HepG2 (cell line): ENCODE data around the gene NELFB. TPM values are rescaled to one million over a fixed set of nuclear protein-coding genes. Genes with fewer than 3 reads are reported as not detected.
A peak's percentile ranks its signal among the peaks of the same experiment; 100 is the strongest.

Experiments
- CBFB ChIP-seq: sonication (generic); formaldehyde crosslinking; IDR thresholded peaks from 2 replicates; pipeline ENCODE4 v1.4.0; 2020; ENCODE audit warnings: missing genetic modification reagents
- CCDC6 ChIP-seq: sonication (generic); formaldehyde crosslinking; IDR thresholded peaks from 2 replicates; pipeline ENCODE4 v1.8.1; 2022; ENCODE audit warnings: mild to moderate bottlenecking, missing genetic modification reagents, moderate library complexity
- DMTF1 ChIP-seq: sonication (generic); formaldehyde crosslinking; IDR thresholded peaks from 2 replicates; pipeline ENCODE4 v1.4.0; 2020; ENCODE audit warnings: mild to moderate bottlenecking, missing genetic modification reagents
- HOXD1 ChIP-seq: sonication (generic); formaldehyde crosslinking; IDR thresholded peaks from 2 replicates; pipeline ENCODE4 v1.5.0; 2020; ENCODE audit warnings: missing genetic modification reagents
- JUN ChIP-seq: sonication (generic); formaldehyde crosslinking; IDR thresholded peaks from 2 replicates; pipeline ENCODE4 v1.4.0; 2020; ENCODE audit warnings: mild to moderate bottlenecking, missing genetic modification reagents
- KLF16 ChIP-seq, 2 experiments: sonication (generic) in 1 of 2; formaldehyde crosslinking in 1 of 2; IDR thresholded peaks; 2 replicates each; pipeline versions ENCODE4 v1.6.1 to v1.8.0; 2016 to 2023; ENCODE audit warnings: missing genetic modification reagents in 2 of 2, missing compliant biosample characterization in 1 of 2
- MIXL1 ChIP-seq: IDR thresholded peaks from 2 replicates; pipeline ENCODE4 v1.6.1; 2016
- NFYB ChIP-seq: sonication (generic); formaldehyde crosslinking; IDR thresholded peaks from 2 replicates; pipeline ENCODE4 v1.4.0; 2020; ENCODE audit warnings: missing genetic modification reagents
- RNF2 ChIP-seq: fragments of 450-650 bp; conservative IDR thresholded peaks from 2 replicates; pipeline ENCODE4 v1.6.1; 2016; ENCODE audit warnings: low read depth
- TEF ChIP-seq: sonication (generic); formaldehyde crosslinking; IDR thresholded peaks from 2 replicates; pipeline ENCODE4 v1.5.0; 2020; ENCODE audit warnings: missing genetic modification reagents
- ZBTB7A ChIP-seq: sonication (generic); formaldehyde crosslinking; IDR thresholded peaks from 2 replicates; pipeline ENCODE4 v1.8.0; 2022; ENCODE audit warnings: mild to moderate bottlenecking, missing genetic modification reagents
- ZFP62 ChIP-seq: sonication (generic); formaldehyde crosslinking; IDR thresholded peaks from 2 replicates; pipeline ENCODE4 v1.4.0; 2020; ENCODE audit warnings: missing genetic modification reagents
- ZMAT5 ChIP-seq: sonication (generic); formaldehyde crosslinking; IDR thresholded peaks from 2 replicates; pipeline ENCODE4 v1.5.0; 2020; ENCODE audit warnings: mild to moderate bottlenecking, low read depth, missing genetic modification reagents, borderline replicate concordance
- ZNF232 ChIP-seq: sonication (generic); formaldehyde crosslinking; IDR thresholded peaks from 2 replicates; pipeline ENCODE4 v1.4.0; 2020; ENCODE audit warnings: missing genetic modification reagents, borderline replicate concordance
- ZNF503 ChIP-seq: sonication (generic); formaldehyde crosslinking; IDR thresholded peaks from 2 replicates; pipeline ENCODE4 v1.4.0; 2020; ENCODE audit warnings: missing genetic modification reagents
- ZNF609 ChIP-seq: sonication (generic); formaldehyde crosslinking; IDR thresholded peaks from 2 replicates; pipeline ENCODE4 v1.4.0; 2020; ENCODE audit warnings: mild to moderate bottlenecking, missing genetic modification reagents, borderline replicate concordance
- ZNF83 ChIP-seq: sonication (generic); formaldehyde crosslinking; IDR thresholded peaks from 2 replicates; pipeline ENCODE4 v1.4.0; 2020; ENCODE audit warnings: missing genetic modification reagents, mild to moderate bottlenecking, borderline replicate concordance
- ZSCAN21 ChIP-seq: sonication (generic); formaldehyde crosslinking; IDR thresholded peaks from 2 replicates; pipeline ENCODE4 v1.8.0; 2022; ENCODE audit warnings: mild to moderate bottlenecking, missing genetic modification reagents, moderate library complexity, borderline replicate concordance
- polyA plus RNA-seq, 8 experiments: library from polyadenylated mRNA; depleted of rRNA in 3 of 8; stranded (reverse) in 7 of 8; unstranded in 1 of 8; fragments of >200 nt; fragmentation: Illumina TruSeq in 4 of 8; extraction: Trizol in 4 of 8; gene quantifications; 2 replicates each; pipeline versions ENCODE4 v1.2.1 to v1.2.3, GENCODE V29; 2011 to 2016; ENCODE audit warnings: low read depth in 4 of 8, missing spikeins in 1 of 8, mixed read lengths in 1 of 8; ENCODE audit not compliant: insufficient read depth in 1 of 8
- total RNA-seq, 5 experiments: library from RNA; depleted of rRNA; stranded (reverse); fragments of >200 nt; fragmentation: Illumina TruSeq; extraction: Trizol; gene quantifications; 2 replicates each; pipeline ENCODE4 v1.2.3, GENCODE V29; 2016; ENCODE audit warnings: low read depth in 1 of 5

NELFB gene
- total and polyA plus RNA-seq, 2 of the 13 experiments (the other 11 are each of a cell fraction or from before 2014, with no cell fraction given): 26.5 to 45.8 TPM

GRCh38 chr9:137254624-137255447 is at the start of gene NELFB (continued):
- TF ChIP-seq ZNF503 (CRISPR knock-in tag) (no peak), NFYB (CRISPR knock-in tag) (no peak; the same call in 1 of the 2 replicates), KLF16 (CRISPR knock-in tag; IDR thresholded peaks at IDR 0.05) (no peak; a peak in 1 of 4 replicates), ZNF232 (CRISPR knock-in tag) (no peak), RNF2 (no peak), ZSCAN21 (CRISPR knock-in tag) (no peak), ZFP62 (CRISPR knock-in tag) (no peak; the same call in 1 of the 2 replicates), ZNF83 (no peak), TEF (no peak), CCDC6 (CRISPR knock-in tag) (peak; percentile 69; the same call in 1 of the 2 replicates), ZBTB7A (CRISPR knock-in tag) (0 out of 2 replicates have a peak, but pooled peaks have one; percentile 42), ZMAT5 (no peak), ZNF609 (CRISPR knock-in tag) (no peak), HOXD1 (peak; percentile 81; the same call in 1 of the 2 replicates), JUN (CRISPR knock-in tag) (no peak), DMTF1 (CRISPR knock-in tag) (no peak), MIXL1 (CRISPR knock-in tag) (no peak), CBFB (CRISPR knock-in tag) (no peak; the same call in 1 of the 2 replicates)
